GM19467 (cell line): ENCODE data around the gene ADA.

Experiments
- ATAC-seq: cut with Tn5 transposase; IDR thresholded peaks from one replicate; pipeline ENCODE4 v1.9.1; 2021; ENCODE audit warnings: mild to moderate bottlenecking, moderate library complexity; ENCODE audit not compliant: unreplicated experiment

ADA gene

DNA sequence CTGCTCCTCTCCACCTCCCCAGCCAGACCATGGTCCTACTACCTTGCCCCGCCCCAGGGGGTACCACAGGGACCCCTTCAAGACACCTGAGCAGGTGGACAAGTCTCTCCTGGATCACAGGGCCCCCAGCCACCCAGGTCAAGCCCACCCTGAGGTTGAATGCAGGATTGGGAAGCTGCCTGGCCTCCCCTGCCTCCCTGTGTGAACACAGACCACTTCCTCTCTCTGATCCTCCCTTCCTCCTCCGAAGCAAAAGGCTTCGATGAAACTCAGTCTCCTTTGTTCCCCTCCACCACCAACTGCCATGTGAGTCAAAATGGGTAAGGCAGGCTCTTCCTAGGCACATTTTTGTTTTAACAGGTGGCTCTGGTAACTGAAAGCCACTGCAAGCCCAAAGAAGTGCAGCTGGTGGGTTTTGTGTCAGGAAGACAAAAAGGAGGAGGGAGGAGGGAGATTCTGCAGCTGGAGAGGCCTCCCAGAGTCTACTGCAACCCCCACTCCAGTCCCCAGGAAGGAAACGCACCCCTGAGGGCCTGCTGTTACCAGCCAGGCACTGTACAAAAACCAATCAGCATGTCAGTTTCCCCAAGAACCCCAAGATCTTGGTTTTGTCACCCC lies 5.4 kb downstream of the ADA start:
- ATAC-seq, result no peak

DNA sequence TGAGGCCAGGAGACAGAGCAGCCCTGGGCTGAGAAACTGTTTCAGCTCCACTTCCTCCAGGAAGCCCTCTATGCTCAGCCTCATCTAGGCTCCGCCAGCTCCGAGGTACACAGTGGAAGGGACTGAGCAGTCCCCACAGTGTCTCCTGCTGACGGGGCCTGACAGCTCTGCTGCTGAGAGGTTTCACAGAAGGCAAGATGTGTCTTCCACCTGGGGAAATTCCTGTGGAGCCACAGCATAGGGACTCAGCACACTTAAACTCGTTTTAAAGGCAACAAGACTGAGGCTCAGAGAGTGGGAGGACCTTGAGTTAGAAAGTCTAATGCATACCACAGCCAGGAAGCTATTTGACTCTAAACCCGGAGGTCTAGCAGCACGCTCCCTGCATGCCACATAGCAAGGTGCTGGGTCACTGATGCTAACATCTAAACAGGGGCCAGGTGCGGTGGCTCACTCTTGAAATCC lies 6.8 kb downstream of the ADA start:
- ATAC-seq, result no peak

DNA sequence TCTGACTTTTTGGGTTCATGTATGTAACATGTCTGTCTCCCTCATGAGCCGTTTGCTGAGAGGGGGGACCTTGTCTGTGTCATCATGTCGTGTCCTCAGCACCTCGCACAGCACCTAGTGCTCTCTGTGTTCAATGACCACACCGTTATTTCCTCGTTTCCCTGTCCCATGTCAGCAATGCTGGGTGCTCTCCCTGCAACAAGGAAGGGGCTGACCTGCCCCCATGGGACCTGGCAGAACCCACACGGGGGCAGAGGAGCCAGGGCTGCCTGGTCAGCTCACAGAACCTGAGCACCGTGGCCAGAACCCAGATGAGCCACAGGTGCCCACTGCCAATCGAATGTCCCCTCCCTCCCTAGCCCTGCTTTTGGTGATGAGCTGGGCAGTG lies 7.3 kb downstream of the ADA start:
- ATAC-seq, result no peak

DNA sequence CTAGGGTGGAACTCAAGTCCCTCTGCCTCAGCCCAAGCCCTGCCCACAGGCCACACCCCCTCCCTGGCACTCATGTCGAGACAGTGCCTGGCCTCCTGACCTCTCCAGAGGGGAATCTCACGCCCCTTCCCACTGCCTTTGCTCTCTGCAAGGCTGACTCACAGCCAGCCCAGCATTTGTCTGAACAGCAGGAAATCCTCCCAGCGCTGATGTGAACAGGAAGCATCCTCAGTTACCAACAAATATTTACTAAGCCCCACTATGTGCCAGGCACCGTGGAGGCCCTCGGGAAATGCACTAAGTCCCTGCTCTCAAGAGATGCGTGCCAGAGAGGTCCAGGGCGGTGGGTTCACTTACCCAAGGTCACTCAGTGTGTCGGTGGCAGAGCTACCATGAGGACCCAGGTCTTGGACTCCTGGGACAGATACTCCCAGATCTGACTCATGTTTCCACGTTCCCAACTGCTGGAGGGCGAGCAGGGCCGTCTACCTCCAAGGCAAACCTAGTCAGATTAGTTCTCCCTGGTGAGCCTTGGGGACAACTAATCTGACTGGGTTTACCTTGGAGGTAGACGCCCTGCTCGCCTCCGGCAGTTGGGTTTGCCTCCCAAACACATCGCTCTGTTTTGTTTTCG lies 7.8 kb downstream of the ADA start:
- no peak for ATAC-seq

DNA sequence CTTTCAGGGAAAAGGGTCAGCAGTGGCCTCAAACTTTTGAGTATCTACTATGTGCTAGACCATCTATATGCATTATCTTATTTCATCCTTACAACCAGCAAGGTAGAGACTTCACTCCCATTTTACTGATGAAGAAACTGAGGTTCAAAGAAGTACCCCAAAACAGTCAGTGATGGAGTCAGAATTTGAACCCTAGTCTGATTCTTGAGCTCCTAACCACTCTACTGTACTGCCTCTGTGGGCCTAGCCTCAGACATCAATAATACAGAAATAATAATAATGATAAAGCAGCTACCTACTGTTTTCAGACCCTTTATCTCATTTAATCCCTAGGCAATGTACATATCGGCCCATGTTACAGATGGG lies 8.4 kb downstream of the ADA start:
- ATAC-seq, result no peak

DNA sequence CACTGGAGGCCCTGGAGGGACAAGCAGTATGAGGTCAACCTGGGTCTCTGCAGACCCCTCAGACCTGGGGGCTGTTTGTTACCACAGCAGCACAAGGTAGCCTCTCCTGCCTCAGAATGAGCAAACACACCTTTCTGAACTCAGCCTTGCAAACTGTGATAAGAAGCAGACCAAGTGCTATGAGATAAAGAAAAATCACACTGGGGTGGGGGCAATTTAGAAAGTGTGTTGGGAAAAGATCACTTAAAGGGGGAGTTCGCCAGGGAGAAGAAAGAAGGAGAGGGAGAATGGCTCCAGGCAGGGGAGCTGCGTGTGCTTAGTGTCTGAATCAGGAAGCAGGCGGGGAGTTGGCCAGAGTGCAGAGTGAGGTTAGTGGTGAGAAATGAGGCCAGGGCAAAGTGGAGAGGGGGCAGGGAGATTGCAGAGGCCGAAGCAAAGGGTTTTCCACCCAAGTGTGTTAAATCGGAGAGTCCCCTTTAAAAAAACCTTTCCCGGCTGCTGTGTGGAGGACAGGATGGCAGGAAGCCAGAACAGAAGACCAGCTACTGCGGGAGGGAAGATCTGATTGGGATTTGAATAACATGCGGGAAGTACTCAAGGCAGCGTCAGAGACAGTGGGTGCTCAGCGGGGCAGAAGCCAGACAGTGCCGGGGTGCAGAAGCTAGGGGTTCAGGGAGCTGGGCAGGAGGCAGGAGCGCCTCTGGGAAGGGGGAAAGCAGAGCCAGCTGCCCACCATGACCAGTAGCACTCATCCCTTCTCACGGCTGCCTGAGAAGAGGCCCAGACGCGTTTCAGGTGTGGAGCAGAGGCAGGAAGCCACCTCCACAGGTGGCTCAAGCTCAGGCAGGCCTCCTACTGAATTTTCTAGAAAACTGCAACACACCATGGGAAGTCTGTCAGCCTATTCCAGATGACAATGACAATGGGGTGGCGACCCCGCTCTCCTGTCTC lies 9.0 kb downstream of the ADA start:
- no peak for ATAC-seq

DNA sequence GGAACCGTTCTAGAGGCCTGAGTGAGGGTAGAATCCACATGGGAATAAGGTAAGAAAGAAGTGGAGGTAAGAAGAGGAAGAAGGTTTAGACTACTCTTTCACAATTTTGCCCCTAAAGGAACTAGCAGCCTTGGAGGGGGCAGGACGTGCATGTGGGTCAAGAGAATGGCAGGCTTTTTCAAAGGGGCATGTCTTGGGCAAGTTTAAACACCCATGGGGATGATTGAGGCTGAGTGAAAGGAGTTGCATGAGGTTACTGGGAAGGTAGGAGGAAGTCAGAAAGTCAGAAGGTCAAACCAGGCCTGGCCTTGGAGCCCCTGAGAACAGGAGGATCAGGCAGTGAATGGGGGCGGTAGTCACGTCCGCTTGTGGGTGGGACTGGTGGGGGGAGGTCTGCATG lies 10.2 kb downstream of the ADA start:
- ATAC-seq, result no peak

DNA sequence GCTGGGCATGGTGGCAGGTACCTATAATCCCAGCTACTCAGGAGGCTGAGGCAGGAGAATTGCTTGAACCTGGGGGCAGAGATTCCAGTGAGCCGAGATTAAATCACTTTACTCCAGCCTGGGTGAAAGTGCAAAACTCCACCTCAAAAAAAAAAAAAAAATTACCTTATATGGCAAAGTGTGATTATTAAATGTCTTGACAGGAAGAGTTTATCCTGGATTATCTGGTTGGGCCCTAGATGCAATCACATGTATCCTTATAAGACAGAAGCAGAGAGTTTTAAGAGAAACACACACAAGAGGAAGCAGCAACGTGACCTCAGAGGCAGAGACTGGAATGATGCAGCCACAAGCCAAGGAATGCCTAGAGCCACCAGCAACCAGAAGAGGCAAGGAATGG lies 11.0 kb downstream of the ADA start:
- no peak for ATAC-seq

DNA sequence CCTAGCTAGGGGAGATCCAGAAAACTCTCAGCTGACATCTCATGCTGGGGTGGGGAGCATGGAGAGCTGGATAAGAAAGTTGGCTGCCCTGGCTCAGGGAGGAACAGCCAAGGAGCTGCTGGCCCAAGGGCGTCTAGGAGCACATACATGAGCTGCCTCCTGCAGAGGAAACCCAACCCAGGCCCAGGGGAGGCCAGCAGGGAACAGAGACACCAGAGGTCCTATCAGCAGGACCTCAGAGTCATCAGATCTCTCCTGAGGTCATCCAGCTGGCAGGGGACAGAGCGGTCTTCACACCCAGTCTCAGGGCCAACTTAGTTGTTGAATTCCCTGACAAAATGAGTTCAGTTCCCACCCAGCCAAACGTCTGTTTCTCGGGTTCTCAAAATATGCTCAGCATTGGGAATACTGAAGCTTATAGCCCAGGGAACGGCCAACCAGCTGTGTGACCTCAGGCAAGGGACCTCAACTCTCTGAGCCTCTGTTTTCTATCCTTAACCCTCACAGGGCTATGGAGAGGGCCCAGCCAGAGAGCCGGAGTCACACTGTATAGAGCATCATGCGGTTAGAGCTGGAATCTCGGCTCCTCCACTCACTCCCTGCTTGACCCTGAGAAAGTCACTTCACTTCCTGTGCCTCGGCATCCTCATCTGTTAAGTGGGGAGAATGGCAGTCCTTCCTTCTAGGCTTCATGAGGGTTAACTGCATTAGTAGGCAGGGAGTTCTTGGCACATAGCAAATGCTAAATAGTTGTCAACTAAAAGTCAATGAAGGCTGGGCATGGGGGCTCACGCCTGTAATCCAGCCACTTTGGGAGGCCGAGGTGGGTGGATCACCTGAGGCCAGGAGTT lies 13.8 kb downstream of the ADA start:
- no peak for ATAC-seq

DNA sequence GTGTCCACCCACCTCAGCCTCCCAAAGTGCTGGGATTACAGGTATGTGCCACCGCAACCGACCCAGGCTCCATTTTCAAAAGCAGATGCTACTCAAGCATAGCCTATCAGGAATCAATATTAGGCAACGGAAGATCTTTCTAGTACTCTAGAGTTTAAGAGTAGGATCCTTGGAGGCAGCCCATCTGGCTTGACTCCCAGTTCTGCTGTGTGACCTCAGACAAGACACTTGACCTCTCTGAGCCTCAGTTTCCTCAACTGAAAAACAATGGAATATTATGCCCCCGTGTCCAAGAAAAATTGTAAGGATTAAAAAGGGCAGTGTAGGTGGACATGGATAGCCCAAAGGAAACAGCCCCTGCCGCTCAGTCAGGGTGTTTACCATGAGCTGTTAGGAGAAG lies 14.5 kb downstream of the ADA start:
- ATAC-seq, result no peak

DNA sequence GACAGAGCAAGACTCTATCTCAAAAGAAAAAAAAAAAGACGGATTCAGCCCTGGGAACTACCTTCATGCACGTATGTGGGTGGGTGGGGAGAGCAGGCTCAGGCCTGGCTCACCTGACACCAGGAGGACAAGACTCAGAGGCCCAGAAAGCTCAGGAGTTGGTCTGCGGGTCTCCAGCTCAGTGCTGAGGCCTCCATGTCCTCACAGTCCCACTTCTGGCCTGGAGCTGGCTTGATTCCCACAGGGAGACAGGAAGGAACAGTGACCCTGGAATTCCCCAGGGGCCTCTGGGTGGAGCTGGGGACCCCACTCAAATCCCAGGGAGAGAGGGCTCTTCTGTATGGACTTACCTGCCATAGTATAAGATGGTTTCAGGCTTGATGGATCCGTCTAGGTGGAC lies 15.6 kb downstream of the ADA start:
- ATAC-seq, result no peak

DNA sequence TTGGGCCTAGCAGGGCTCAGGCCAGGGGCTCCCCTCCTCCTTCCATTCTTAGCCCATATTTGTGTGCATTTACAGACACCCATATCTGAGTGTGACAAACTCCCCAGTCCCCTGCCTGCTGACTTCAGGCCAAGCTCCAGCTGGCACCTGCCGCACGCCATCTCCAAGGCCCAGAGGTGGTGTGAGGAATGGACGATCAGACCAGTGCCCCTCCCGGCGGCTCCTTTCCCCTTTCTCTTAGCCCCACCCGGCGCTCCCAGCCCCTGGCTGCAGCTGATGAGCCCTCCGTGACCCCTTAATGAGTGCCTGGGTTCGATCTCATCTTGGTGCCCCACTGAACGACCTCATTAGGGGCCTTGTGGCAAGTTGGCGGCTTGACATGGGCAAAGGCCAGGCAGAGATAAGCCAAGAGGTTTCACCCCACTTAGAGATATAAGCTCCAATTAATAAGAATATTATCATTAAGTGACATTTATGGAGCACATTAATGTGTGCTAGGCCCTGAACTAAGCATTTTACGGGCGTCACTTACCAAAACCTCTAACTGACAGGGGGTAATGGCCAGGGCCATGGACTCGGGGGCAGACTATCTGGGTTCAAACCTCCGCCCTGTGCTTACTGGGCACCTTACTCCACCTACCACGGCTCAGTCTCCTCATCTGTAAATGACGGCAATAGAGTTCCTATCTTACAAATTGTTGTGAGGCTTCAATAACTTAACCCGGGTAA lies 17.5 kb downstream of the ADA start:
- ATAC-seq, result no peak

DNA sequence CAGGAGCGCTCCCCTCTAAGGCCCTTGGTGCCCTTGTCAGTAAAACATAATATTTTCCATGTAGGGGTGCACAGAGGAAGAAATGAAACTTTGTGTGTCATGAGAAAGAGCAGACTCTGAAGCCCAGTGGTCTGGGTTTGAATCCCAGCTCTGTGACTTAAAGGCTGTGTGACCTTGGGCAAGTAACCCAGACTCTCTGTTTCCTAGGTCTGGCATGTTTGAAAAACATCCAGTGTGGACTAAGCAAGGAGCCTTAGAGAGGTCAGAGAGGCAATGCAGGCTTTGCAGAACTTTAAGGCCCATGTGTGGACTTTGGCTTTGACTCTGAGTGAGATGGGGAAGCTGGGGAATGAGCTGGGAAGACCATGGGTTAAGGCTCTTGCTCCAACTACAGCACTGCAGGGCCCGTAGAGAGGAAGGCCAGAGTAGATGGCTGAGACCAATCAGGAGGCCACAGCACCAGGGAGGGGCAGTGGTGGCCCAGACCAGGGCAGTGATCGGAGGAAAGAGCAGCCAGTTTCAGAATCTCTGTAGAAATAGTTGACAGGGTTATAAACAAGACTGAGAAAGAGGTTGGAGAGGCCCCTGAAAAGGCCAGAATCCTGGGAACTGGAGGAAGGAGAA lies 18.2 kb downstream of the ADA start:
- ATAC-seq, result no peak

DNA sequence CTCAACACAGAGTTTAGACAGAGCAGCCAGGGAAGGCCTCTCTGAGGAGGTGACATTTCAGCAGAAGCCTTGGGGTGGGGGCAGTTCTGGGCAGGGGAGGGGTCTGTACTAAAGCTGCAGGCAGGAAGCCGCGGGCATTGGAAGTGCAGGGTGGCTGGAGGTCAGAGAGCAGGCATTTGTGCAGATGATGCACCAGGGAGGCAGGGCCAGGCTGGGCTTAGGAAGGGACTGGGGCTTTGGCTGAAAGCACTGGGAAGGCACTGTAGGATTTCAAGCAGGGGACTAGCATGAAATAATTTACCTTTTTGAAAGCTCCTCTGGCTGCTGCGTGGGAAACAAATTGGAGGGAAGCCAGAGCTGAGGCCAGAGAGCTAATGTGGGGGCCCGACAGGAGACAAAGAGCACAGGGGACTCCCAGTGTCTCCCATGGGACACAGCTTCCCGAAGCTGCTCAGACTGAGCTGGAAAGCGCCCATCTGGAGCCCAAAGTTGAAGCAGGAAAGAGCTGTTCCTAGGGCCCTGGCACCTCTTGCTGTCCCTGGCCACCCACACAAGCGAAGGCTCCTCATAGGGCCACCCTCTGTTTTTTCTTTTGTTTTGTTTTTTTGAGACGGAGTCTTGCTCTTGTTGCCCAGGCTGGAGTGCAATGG lies 19.3 kb downstream of the ADA start:
- no peak for ATAC-seq

DNA sequence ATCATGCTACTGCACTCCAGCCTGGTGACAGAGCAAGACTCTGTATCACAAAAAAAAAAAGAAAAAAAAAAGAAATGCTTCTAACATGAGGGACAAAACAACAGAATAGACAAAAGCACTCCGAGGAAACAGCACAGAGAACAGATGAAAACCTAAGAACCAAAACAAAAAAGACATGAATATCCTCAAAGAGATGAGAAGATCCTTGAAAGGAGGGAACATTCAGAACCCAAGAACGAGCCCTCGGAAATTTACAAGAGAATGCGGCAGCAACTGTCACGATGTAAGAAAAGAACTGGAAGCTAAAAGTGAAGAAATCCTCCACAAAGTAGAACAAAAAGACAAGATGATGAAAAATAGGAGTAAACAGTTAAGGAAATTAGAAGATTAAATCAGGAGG lies 21.2 kb downstream of the ADA start:
- ATAC-seq, result no peak

DNA sequence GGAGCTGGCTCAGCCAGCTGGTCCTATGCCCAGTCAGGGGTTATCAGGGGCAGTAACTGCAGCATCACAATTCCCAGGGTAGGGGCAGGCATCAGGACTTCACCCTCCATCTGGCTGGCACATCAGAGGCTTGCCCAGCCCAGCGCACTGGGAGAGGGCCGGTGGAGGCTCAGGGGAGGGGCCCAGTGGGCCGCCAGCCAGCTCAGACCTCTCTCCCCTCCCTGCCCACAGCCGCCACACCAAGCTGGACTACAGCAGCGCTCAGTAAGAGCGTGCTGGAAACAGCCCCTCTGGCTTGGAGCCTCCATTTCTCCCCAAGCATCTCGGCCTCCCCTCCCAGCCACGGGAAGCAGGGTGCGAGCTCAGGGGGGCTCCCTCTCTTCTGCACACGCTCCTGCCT lies 22.0 kb downstream of the ADA start:
- no peak for ATAC-seq

DNA sequence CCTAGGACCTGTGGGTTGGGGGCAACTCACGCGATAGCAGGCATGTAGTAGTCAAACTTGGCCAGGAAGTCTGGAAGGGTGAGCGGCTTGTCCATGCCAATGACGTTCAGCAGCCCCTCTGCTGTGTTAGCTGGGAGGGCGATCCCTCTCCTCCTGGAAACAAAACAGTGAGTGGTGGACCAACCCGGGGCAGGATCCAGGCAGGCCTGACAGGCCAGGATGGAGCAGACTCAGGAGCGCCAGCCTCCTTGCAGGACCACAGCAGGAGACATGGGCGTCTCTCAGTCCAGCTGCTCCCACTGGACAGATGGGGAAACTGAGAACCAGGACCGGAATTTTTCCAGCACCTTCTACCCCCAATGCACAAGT lies 22.5 kb downstream of the ADA start:
- no peak for ATAC-seq

DNA sequence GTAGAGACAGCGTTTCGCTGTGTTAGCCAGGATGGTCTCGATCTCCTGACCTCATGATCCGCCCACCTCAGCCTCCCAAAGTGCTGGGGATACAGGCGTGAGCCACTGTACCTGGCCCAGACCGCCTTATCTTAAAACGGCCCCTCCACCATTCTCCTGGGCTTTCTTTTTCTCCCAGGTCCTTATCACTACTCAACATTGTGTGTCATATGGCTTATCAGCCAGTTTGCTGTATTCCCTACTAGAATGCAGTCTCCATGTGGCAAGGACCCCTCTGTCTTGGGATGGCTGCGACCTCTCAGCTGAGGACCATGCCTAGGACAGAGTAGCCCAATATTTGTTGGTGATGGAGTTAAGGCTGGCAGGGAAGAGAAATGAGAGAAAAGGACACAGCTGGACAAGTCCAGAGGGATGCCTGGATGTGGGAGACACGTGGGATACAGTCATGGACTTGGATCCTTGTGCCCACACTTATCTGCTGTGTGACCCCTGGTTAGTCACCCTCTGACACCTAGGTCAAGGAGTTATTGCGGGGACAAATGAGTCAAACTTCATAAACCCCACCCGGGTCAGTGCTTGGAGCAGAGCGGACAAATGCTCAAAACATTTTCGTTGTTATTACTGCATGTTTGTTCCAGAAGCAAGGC lies 24.0 kb downstream of the ADA start:
- no peak for ATAC-seq

DNA sequence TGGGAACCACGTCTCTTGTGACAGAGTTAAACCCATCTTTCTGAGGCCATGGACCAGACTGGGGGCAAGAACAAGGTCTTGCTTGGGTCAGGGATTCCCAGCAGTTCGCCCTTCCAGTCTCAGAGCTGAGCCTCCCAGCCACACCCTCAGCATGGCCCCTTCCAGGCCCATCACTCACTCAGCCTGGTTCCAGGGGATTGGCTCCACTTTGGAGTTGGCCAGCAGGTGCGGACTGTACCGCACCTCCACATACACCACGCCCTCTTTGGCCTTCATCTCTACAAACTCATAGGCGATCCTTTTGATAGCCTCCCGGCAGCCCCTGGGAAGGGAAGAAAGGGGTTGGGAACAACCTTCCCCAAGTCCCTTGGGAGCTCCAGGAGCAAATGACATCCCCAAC lies 25.2 kb downstream of the ADA start:
- no peak for ATAC-seq
